GM12875 (cell line): Measurements from ENCODE around the gene IGFBP5.

Source experiments
- H3K4me3 ChIP-seq: one replicate; pipeline ENCODE4 v1.5.1; 2011; ENCODE audit warnings: low read depth, low read length, control low read depth
- TF ChIP-seq, protein P1 (sequence below): IDR thresholded peaks from 2 replicates; pipeline ENCODE4 v1.5.1; 2011; ENCODE audit warnings: low read depth, mild to moderate bottlenecking, control low read depth, inconsistent platforms, low read length, moderate library complexity, borderline replicate concordance; ENCODE audit not compliant: insufficient read depth

The IGFBP5 gene

DNA sequence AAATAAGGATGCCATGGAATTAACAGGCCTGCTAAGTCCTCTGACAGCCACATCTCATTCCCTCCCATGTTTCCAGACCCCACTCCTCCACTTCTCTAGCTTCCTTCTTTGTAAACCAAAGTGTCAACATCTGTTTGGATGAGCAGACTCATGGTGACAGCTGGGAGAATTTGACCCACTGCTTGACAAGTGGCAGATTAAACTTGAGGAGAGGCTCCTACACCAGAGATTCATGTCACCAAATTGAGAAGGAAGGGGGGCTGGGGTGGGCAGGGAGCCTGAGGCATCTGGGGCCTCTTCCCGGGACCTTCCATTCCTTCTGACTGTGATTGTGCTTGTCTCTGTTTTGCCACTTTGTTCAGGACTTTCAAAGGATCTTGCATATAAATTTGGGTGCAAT is 41.0 kb upstream of the IGFBP5 start:
- no peak overlapping the region for H3K4me3 ChIP-seq
- TF ChIP-seq, protein P1, sequence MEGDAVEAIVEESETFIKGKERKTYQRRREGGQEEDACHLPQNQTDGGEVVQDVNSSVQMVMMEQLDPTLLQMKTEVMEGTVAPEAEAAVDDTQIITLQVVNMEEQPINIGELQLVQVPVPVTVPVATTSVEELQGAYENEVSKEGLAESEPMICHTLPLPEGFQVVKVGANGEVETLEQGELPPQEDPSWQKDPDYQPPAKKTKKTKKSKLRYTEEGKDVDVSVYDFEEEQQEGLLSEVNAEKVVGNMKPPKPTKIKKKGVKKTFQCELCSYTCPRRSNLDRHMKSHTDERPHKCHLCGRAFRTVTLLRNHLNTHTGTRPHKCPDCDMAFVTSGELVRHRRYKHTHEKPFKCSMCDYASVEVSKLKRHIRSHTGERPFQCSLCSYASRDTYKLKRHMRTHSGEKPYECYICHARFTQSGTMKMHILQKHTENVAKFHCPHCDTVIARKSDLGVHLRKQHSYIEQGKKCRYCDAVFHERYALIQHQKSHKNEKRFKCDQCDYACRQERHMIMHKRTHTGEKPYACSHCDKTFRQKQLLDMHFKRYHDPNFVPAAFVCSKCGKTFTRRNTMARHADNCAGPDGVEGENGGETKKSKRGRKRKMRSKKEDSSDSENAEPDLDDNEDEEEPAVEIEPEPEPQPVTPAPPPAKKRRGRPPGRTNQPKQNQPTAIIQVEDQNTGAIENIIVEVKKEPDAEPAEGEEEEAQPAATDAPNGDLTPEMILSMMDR, result no peak

GRCh38 chr2:216735668-216736067 is 40.3 kb upstream of the IGFBP5 start:
- H3K4me3 ChIP-seq, result no peak overlapping the region

GRCh38 chr2:216735086-216735485 is 39.7 kb upstream of the IGFBP5 start:
- TF ChIP-seq, protein P1, result no peak
- H3K4me3 ChIP-seq, result no peak overlapping the region

More at GRCh38 chr2:216735668-216736067, 40.3 kb upstream of the IGFBP5 start:
- TF ChIP-seq, protein P1, result no peak

GRCh38 chr2:216733046-216733445 is 37.7 kb upstream of the IGFBP5 start:
- TF ChIP-seq, protein P1, result no peak
- H3K4me3 ChIP-seq, result no peak overlapping the region

DNA sequence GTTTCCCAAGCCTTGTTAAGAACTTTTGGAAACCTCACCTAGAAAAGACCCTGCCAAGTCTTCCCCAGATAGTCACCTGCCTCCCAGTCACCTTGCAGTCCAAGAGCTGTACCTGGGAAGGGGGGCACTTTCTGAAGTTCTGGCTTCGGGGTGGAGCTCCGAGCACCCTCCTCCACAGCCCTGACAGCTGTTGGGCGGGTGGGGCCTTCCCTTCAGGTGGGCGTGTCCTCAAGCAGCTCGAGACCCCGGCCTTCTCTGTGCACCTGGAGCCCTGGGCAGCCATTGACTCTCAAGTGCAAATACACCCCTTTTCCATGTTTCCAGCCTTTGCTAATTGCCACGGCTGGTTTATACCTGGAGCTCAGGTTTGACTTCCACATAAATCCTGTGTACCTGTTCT is 37.0 kb upstream of the IGFBP5 start:
- TF ChIP-seq, protein P1, result no peak
- H3K4me3 ChIP-seq, result no peak overlapping the region

DNA sequence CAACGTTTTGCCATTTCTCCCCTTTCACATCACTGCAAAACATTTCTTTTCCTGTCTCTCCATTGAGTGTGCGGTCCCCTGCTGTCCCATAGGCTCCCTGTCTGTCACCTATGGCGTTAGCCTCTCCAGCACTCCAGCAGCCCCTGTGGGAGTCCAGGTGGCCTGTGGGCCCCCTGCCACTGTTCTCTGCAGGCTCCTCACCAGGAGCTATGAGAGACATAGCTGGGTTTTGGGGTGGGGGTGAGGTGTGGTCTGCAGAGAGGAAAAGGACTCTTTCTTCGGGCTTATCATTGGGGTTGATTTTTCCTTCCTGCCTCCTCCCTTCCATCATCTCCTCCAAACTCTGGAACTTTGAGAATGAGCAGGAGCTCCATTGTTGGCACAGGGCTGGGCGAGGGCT is 36.1 kb upstream of the IGFBP5 start:
- TF ChIP-seq, protein P1, result no peak
- H3K4me3 ChIP-seq, result no peak overlapping the region

DNA sequence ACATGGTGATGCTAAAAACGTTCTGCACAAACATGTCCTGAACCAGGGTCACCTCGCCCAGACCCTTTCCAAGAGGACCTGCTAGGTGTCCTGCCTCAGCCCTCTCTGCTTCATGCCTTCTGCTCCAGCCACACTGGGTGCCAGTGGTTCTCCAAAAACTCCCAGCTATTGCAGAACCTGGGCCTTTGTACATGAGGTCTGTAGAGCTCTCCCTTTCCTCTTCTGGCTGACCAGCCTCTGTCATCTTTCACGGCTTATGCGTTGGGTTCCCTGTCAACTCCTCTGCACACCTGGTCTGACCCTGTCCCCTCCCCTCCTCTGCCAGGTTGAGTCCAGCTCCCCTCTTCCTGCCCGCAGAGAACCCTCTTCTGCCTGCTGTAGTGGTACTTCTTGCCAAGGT is 35.5 kb upstream of the IGFBP5 start:
- H3K4me3 ChIP-seq, result no peak overlapping the region
- TF ChIP-seq, protein P1, result no peak
